ENCODE data around the gene DHRS4L2.
"Not testable (repeated sequence)": the region's sequence is repeated elsewhere in the genome, so short reads cannot be mapped to it uniquely, and the experiment has no call there.

GRCh38 chr14:23961704-23962103 lies 27.0 kb upstream of the DHRS4L2 start:
- not testable (repeated sequence) for TF ChIP-seq CTCF (conservative IDR thresholded peaks at IDR 0.05 in 1 of 2, IDR thresholded peaks at IDR 0.05 in 1 of 2; ENCODE audit: extremely low read depth in 1 of 2, insufficient read depth in 1 of 2, low read depth in 1 of 2, low read length in 2 of 2); EZH2 (IDR thresholded peaks at IDR 0.05; ENCODE audit: borderline replicate concordance, low read length)

All from mammary epithelial cell (primary cell).